ENCODE data around the gene ACSM3. TPM values are rescaled to one million over a fixed set of nuclear protein-coding genes. Genes with fewer than 3 reads are reported as not detected.

Gene ACSM3
- total and polyA plus RNA-seq, 9 of the 15 experiments (the other 6 are each of a cell fraction or from before 2014, with no cell fraction given), result 112 to 420 (median 182) TPM

DNA sequence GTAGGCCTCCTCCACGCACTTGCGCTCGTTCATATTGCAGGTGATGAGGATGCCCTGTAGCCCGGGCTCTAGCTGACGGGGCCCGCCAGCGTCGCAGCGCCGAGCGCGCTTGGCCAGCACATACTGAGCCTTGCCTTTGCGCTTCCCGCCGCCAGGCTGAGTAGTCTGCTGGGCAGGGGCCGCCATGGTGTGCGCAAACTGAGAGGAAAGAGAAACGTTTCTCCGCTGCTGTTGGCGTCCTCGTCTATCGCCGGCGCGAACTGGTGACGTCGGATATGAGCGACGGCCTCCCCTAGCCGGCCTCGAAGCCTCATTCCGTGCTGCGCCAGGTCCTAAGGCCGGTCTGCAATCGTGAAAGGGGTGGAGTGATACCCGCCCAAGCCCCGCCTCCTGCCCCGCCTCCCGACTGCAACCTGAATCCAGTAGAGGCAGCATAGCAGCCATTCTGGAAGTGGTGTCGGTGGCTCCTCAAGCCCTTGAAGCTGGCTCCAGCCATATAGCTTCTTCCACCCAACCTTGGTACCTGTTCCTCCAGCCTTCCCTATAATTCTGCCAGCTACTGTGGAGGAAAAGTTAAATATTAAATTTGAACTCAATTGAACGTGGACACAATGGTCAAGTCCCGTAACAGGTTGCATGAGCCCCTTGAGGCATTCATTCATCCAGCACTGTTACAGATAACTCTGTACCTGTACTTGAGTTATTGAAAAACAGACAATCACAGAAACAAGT is 22.1 kb upstream of the ACSM3 start, which contains the start of gene THUMPD1 (continued):
- TF ChIP-seq DACH1 (IDR thresholded peaks at IDR 0.05; ENCODE audit: partially characterized antibody), result no peak
- no peak for TF ChIP-seq ZFP1 (CRISPR knock-in tag; IDR thresholded peaks at IDR 0.05)
- TF ChIP-seq GATAD2B (IDR thresholded peaks at IDR 0.05; ENCODE audit: borderline replicate concordance), result no peak
- TF ChIP-seq, protein P1, sequence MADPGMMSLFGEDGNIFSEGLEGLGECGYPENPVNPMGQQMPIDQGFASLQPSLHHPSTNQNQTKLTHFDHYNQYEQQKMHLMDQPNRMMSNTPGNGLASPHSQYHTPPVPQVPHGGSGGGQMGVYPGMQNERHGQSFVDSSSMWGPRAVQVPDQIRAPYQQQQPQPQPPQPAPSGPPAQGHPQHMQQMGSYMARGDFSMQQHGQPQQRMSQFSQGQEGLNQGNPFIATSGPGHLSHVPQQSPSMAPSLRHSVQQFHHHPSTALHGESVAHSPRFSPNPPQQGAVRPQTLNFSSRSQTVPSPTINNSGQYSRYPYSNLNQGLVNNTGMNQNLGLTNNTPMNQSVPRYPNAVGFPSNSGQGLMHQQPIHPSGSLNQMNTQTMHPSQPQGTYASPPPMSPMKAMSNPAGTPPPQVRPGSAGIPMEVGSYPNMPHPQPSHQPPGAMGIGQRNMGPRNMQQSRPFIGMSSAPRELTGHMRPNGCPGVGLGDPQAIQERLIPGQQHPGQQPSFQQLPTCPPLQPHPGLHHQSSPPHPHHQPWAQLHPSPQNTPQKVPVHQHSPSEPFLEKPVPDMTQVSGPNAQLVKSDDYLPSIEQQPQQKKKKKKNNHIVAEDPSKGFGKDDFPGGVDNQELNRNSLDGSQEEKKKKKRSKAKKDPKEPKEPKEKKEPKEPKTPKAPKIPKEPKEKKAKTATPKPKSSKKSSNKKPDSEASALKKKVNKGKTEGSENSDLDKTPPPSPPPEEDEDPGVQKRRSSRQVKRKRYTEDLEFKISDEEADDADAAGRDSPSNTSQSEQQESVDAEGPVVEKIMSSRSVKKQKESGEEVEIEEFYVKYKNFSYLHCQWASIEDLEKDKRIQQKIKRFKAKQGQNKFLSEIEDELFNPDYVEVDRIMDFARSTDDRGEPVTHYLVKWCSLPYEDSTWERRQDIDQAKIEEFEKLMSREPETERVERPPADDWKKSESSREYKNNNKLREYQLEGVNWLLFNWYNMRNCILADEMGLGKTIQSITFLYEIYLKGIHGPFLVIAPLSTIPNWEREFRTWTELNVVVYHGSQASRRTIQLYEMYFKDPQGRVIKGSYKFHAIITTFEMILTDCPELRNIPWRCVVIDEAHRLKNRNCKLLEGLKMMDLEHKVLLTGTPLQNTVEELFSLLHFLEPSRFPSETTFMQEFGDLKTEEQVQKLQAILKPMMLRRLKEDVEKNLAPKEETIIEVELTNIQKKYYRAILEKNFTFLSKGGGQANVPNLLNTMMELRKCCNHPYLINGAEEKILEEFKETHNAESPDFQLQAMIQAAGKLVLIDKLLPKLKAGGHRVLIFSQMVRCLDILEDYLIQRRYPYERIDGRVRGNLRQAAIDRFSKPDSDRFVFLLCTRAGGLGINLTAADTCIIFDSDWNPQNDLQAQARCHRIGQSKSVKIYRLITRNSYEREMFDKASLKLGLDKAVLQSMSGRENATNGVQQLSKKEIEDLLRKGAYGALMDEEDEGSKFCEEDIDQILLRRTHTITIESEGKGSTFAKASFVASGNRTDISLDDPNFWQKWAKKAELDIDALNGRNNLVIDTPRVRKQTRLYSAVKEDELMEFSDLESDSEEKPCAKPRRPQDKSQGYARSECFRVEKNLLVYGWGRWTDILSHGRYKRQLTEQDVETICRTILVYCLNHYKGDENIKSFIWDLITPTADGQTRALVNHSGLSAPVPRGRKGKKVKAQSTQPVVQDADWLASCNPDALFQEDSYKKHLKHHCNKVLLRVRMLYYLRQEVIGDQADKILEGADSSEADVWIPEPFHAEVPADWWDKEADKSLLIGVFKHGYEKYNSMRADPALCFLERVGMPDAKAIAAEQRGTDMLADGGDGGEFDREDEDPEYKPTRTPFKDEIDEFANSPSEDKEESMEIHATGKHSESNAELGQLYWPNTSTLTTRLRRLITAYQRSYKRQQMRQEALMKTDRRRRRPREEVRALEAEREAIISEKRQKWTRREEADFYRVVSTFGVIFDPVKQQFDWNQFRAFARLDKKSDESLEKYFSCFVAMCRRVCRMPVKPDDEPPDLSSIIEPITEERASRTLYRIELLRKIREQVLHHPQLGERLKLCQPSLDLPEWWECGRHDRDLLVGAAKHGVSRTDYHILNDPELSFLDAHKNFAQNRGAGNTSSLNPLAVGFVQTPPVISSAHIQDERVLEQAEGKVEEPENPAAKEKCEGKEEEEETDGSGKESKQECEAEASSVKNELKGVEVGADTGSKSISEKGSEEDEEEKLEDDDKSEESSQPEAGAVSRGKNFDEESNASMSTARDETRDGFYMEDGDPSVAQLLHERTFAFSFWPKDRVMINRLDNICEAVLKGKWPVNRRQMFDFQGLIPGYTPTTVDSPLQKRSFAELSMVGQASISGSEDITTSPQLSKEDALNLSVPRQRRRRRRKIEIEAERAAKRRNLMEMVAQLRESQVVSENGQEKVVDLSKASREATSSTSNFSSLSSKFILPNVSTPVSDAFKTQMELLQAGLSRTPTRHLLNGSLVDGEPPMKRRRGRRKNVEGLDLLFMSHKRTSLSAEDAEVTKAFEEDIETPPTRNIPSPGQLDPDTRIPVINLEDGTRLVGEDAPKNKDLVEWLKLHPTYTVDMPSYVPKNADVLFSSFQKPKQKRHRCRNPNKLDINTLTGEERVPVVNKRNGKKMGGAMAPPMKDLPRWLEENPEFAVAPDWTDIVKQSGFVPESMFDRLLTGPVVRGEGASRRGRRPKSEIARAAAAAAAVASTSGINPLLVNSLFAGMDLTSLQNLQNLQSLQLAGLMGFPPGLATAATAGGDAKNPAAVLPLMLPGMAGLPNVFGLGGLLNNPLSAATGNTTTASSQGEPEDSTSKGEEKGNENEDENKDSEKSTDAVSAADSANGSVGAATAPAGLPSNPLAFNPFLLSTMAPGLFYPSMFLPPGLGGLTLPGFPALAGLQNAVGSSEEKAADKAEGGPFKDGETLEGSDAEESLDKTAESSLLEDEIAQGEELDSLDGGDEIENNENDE (IDR thresholded peaks at IDR 0.05; ENCODE audit: low read depth, low read length), result no peak
- no peak; the same call in 1 of the 2 replicates for TF ChIP-seq POLR2H (tag; IDR thresholded peaks at IDR 0.05; ENCODE audit: low read depth)
- TF ChIP-seq, protein P2, sequence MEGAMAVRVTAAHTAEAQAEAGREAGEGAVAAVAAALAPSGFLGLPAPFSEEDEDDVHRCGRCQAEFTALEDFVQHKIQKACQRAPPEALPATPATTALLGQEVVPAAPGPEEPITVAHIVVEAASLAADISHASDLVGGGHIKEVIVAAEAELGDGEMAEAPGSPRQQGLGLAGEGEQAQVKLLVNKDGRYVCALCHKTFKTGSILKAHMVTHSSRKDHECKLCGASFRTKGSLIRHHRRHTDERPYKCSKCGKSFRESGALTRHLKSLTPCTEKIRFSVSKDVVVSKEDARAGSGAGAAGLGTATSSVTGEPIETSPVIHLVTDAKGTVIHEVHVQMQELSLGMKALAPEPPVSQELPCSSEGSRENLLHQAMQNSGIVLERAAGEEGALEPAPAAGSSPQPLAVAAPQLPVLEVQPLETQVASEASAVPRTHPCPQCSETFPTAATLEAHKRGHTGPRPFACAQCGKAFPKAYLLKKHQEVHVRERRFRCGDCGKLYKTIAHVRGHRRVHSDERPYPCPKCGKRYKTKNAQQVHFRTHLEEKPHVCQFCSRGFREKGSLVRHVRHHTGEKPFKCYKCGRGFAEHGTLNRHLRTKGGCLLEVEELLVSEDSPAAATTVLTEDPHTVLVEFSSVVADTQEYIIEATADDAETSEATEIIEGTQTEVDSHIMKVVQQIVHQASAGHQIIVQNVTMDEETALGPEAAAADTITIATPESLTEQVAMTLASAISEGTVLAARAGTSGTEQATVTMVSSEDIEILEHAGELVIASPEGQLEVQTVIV (CRISPR knock-in tag; IDR thresholded peaks at IDR 0.05; ENCODE audit: borderline replicate concordance), result no peak
- TF ChIP-seq, protein P3, sequence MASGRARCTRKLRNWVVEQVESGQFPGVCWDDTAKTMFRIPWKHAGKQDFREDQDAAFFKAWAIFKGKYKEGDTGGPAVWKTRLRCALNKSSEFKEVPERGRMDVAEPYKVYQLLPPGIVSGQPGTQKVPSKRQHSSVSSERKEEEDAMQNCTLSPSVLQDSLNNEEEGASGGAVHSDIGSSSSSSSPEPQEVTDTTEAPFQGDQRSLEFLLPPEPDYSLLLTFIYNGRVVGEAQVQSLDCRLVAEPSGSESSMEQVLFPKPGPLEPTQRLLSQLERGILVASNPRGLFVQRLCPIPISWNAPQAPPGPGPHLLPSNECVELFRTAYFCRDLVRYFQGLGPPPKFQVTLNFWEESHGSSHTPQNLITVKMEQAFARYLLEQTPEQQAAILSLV (tag; IDR thresholded peaks at IDR 0.05), result no peak

Data from K562 (cell line).